Raji (cell line): Measurements from ENCODE around the gene NADK2.

ENCODE experiments used
- POLR2A ChIP-seq: IDR thresholded peaks from 2 replicates; pipeline ENCODE4 v1.6.1; 2011; ENCODE audit warnings: low read depth, low read length, control low read depth; ENCODE audit not compliant: insufficient read depth

Gene NADK2

DNA sequence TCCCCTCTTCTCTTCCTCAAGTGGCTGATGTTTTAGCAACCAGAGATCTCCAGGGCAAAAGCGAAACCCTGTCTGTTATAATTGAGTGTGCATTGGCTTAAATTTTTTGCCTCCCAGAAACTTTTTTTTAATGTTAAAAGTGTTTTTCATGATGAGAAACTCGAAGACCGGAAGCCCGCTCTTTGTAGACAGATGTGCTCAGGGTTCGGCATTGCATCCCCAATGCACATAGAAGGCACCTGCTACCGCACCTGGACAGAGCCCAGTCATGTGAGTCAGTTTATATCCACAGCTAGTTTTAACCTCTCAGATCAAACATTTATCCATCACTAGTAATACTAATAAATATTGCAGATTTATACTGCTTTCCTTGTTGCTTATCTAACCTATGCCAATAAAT is 19.5 kb upstream of the NADK2 start:
- TF ChIP-seq POLR2A, result no peak

DNA sequence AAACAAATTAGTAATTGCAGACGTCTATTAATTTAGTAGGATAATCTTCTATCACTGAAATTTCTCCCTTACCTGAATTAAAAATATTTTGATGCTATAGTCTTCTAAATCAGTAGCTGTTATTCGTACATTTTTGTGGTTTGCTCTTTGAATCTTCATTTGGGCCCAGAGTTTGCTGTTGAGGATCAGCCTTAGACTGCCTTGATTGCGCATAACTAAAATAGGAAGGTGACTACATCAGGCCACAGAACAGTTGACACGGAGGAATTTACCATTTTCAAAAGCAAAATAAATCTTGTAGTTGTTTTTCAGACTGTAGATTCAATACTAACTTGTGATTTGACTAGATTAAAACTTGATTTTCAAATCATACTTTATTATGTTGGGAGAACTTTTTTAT is 11.8 kb upstream of the NADK2 start:
- no peak for TF ChIP-seq POLR2A

DNA sequence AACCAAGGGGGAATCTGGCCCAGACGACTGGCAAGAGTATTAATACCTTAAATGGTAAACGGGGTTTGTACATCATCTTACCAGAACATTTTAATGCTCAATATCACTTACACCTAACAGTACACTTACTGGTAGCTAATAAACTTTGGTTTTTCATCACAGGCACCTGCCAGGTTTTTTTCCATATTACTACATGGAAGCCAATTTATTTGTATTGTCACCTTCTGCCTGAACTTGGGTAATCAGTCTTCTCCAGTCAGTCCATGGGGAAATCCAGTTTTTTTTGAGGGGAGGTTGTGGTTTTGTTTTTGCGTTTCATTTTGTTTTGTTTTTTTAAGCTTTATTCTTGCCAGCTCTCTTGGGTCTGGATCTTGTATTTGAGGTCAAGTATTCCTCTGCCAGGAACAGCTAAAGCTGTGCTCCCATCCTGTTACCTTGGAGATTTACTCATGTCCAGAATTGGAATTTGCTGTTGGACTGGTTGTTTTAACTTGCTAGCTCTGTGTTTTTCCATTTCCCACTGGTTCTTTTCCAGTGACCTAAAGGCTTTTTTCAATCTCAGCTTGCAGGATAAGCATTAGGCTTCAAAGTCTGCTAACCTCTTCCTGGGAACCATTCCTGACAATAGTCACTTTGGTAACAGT is 11.1 kb upstream of the NADK2 start:
- no peak for TF ChIP-seq POLR2A

DNA sequence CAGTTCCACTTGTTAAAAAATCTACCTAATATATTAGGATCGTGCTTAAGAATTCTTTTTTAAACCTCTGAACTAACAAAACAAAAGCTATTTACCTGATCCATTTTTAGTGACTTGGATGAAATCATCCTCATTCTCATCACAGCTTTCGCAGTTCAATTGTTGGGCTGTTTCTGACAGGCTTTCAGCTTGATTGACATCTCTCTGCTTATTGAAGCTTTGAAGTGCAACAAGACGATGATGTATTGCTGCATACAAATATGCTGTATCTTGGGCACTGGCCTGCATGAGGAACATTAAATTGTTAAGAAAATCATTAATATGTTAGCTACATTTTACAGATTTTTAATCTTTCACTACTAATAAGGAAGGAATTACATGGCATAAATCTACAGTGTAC is 9.5 kb upstream of the NADK2 start:
- no peak for TF ChIP-seq POLR2A

DNA sequence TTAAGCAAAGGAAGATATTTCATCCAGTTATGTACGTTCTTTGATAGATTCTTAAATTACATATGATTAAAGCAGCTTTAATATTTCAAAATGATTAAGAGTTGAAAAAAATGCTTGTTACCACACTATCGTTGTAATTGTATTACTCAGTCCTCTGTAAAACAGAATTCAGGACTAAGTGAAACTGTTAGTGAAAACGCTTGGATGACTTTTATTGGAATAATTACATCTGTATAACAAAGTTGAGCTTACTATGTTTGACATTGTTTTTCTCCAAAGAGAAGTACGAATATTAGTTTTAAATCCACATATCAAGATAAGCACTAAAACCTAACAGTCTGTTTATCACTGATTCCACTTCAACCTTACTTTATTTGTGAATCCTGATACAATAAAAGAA is 8.7 kb upstream of the NADK2 start:
- no peak for TF ChIP-seq POLR2A

DNA sequence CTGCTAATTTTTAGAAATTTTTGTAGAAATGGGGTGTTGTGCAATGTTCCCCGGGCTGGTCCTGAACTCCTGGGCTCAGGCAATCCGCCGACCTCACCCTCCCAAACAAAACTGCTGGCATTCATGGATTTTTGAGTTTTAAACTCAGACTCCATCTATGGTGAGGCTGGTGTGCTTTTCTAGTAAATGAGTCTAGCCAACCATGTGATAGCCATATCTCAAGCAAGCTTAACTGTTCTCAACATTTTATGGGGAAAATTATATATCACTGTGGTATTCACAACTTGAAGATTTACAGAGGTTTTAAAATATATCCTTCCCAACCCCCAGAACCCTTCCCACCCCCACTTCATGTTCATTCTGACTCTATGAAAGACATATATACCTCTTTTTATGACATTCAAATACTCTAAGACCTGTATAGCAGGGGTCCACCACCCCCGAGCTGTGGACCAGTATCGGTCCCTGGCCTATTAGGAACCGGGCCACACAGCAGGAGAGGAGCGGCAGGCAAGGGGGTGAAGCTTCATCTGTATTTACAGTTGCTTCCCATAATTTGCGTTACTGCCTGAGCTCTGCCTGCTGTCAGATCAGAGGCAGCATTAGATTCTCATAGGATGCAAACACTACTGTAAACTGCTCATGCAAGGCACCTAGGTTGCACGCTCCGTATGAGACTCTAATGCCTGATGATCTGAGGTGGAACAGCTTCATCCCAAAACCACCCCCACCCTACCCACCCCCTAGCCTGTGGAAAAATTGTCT is 4.5 kb upstream of the NADK2 start:
- TF ChIP-seq POLR2A, result no peak

DNA sequence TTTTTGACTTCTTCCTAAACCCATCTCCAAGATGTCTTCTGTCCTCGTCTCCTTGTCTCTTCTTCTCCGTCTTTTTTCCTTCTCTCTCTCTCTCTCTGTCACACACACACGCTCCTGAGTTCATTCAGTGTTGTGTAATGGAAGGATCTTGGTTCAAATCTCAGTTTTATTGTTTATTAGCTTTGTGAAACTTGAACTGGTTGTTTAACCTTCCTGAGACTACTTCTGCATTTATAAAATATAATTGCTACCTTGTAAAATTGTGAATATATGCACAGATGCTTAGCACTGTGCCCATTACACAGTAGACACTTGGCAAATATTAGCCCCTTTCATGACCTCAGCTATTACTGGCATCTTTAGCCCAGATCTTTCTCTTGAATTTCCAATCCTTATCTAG is 2.4 kb upstream of the NADK2 start:
- no peak for TF ChIP-seq POLR2A

DNA sequence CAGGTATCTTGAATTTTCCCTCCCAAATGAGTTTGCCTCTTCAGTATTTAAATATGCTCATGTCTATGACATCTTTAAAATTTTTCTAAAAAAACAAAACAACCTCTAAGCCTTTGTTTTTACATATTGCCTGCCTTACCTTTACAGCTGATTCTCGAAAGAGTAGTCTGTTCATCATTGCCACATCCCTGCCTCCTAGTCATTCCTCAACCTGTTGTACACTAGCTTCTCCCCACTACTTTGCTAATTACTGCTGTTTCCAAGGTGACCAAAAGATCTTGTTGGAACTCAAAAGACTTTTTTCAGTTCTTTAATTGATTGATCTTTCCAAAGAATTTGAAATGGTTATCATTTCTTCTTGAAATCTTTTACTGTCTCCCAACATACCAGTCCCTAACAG is 1.9 kb upstream of the NADK2 start:
- TF ChIP-seq POLR2A, result no peak

DNA sequence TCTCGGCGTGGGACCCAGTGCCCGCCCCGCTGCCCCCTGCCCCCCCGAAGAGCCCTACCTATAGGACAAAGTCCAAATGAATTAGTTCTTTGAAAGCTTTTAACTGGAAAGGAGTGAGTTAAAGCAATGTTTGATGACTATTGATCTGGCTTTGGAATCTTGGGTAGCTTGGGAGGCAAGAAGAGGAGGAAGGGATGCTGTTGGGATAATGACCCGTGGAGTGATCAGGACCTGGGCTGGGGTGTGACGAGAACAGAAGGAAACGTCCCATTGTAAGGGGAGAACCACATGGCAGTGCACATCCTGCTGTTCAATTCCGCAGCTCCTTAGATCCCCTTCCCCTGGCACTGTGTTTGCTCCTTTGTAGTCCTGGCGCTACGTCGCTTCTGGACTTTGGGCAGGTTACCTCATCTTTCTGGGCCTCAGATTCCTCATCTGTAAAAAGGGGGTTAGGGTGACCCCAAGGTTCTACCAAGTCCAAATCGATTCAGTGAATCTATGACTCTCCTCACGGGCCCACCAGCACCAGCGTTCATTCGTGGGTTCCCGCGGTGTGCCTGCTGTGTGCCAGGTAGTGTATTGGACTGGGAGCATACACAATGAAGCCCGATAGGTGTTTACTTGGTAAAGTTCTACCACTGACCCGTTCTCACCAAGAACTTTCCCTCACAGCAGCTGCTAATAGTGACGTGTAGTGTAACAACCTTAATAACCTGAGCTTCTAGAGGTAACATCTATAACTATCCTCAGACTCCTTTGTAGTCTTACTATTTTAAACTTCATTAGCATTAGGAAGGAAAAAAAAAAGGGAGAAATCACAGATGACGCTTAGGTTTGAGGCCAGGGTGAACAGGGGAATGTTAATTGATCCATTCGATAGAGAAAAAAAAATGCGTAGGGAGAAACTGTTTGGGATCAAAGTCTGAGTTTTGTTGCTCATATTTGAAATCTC is 1.1 kb upstream of the NADK2 start:
- TF ChIP-seq POLR2A, result no peak

DNA sequence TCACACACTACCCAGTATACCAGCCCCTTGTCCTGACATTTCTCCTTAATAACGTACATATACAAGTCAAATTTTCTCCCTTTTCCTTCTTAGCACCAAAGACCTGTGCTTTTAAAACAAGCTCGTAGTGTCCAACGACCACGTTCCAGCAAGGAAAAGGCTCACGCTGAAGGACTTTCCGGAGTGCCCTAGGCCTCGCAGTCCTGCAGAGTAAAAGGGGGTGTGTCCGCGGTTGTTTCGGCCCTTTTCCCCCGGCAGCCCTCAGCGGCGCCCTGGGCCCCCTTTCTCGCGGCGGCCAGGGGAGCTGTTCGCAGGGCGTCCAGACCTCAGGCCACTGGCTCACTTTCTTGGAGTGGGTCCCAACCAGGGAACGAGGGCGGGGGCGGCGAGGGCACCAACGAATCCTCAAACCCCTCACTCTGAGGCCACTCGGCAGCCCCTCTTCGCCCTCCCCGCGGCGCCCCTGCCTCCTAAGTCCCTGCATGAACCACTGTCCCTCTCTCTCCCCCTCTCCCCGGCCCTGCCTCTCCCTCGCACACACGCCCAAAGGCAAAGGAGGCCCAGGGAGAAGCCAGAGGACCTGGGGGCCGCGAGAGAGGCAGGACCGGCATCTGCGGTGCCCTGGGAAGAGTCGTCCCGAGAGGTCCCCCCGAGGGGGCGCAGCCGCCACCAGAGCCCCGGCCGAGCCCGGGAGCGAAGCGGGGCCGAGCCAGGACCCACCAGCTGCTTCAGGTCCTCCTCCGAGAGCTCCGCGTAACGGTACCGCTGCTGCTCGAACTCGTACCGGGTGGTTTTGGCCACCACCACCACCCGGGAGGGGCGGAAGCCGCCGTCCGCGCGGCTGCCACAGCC is 720 bp downstream of the NADK2 start:
- no peak; the same call in 1 of the 2 replicates for TF ChIP-seq POLR2A

DNA sequence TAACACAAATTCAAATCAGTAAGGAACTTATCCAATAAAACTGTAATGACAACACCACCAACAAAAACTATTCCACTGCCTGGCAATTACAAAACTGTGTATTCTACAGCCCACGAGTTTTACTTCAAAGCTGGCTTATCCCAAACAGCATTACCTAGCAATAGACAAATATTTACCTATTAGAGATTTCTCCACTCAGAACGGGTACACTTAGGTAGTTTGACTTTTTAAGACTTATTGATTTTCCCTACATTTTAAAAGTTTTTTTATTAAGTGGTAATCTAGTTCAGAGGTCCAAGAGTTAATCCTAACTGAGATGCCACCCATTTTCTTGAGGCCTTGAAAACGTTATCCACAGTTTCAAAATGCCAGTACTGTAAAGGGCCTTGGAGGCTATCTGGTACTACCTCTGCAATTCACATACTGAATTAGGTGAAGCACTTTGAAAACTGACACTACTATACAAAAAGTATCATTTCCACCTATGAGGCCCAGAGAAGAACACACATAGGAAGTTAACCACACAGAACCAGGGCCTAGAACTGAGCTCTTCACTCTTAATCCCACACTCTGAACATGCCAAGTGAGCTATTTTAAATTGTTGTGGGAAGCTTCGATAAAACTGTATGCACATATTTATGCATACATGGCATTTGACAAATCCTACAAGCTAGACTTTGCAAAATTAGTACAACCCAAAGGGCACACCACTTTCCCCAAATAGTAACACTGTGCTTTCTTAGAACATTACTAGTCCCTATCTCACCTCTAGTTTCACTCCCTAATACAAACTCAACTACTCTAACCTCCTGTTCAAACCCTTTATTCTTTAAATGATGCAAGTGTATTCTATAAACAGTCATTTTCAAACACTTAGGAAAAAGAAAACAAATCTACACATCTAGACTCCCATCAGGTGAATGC is 2.1 kb downstream of the NADK2 start:
- no peak for TF ChIP-seq POLR2A

DNA sequence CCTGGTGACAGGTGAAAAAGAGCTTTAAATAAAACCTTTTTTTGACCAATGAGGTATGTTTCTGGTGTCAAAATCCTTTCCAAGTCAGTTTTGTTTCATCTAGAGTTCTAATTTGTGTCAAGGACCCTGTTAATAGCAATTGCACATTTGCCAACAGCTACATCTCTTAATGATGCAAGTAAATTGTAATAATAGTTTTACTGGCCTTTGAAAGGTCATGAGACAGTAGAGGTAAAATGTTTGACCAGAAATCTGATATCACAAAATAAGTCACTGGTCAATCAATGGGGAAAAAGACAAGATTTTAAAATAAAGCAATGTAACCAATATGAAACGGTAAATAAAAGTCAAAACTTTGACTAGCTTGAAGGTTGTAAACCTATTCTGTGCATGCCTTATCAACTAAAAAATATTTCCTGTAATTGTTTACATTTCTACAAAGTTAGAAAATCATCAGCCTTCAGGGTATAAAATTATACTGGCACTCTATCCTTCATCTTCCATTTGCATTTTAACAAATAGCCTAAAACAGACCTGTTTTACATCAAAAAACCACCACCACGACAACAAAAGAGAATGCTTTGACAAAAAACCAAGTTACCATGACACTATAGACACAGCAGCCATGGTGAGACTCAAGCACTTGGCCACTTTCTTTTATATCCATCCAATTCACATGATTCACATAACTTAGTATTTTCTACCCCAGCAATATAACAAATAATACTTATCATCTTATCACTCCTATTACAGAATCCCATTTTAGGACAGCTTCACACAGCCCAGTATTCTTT is 3.0 kb downstream of the NADK2 start:
- TF ChIP-seq POLR2A, result no peak

DNA sequence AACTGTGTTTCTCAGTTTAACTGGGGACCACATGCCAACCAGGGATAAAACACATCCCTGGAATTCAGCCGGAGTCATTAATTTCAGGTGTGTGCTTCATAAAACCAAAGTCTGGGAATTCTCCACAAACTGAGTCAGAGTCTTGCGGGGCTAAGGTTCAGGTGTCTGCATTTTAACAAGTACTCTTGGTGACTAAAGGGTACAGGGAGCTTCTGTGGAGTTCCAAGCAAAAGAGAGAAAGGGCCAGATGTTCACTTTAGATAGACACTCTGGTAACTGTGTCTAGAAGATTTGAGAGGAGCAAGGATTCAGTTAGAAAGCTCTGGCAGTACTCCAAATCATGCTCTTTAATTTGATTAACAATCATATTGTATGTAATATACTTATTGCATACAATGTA is 4.0 kb downstream of the NADK2 start:
- no peak for TF ChIP-seq POLR2A

DNA sequence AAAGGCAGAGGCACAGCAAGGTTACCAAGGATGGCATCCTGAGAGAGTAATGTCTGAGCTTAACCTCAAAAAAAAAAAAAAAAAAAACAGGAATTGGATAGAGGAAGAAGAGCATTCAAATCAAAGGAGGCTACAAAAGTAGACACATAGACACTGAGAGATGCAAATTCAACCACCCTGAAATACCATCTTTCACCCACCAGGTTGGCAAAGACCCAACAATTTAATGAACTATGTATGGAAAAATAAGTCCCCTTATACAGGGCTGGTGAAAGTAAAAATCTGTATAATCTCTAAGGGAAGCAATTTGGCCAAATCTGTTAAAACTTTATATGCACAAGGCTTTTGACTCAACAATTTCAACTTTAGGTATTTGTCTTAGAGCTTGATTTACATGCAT is 4.9 kb downstream of the NADK2 start:
- TF ChIP-seq POLR2A, result no peak
